GM23338 (cell line): ENCODE results near the gene COX7A2.

Experiments
- CTCF ChIP-seq, 2 experiments: fragments of 200-600 bp in 1 of 2; sonication (generic) in 1 of 2; conservative IDR thresholded peaks; 2 replicates each; pipeline versions ENCODE4 v1.5.1 to v1.6.1; 2016 to 2017; ENCODE audit warnings: antibody characterized with exemption in 2 of 2, low read depth in 2 of 2, mild to moderate bottlenecking in 2 of 2, moderate library complexity in 1 of 2
- EZH2 ChIP-seq: fragments of 200-600 bp; sonication (generic); IDR thresholded peaks from one replicate; pipeline ENCODE4 v1.8.0; 2017; ENCODE audit warnings: antibody characterized with exemption, mild to moderate bottlenecking, low read depth; ENCODE audit not compliant: unreplicated experiment

DNA sequence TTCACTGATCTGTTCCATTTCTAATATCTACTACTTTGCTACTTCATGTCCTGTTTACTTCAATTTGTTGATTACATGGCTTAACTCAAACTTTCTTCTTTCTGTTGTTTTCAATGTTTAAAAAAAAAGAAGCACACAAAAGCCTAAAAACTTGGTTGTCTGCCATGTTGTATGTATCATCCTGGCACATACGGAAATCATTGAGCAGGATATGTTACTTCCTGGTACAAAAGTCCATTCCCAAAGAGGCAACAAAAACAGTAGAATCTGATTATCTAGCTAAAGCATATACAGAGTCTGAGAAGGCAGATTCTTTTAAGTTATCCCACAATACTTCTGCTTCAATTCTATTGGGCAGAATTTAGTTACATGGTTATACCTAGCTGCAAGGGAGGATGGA lies 23.2 kb downstream of the COX7A2 start:
- TF ChIP-seq EZH2 (no peak), CTCF (conservative IDR thresholded peaks at IDR 0.05; ENCODE audit: low read depth in 2 of 2) (no peak)
